C4-2B (cell line): ENCODE results near the gene PPARA.

ENCODE experiments used
- CTCF ChIP-seq: fragments of 450-650 bp; conservative IDR thresholded peaks from 2 replicates; pipeline ENCODE4 v1.5.1; 2017; ENCODE audit warnings: mild to moderate bottlenecking
- ZFX ChIP-seq: fragments of 450-650 bp; IDR thresholded peaks from 2 replicates; pipeline ENCODE4 v1.6.1; 2017

GRCh38 chr22:46137218-46137766, 13.0 kb upstream of the PPARA start:
- TF ChIP-seq CTCF = no peak
- no peak for TF ChIP-seq ZFX
